ENCODE measurements around the gene TIGD3. TPM values are rescaled to one million over a fixed set of nuclear protein-coding genes. Genes with fewer than 3 reads are reported as not detected.

The TIGD3 gene
- total and polyA plus RNA-seq, 2 experiments from 2014 or later, result 1.2 to 3.0 TPM

DNA sequence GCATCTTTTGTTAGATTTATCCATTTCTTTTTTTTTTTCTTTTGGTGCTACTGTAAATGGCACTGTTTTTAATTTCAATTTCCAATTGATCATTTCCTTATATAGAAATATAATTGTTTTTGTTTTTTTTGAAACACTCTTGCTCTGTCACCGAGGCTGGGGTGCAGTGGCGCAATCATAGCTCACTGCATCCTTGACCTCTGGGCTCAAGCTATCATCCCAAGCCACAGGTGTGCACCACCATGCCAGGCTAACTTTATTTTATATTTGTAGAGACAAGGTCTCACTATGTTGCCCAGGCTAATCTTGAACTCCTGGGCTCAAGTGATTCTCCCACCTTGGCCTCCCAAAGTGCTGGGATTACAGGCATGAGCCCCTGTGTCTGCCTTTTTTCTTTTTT lies 48.2 kb downstream of the TIGD3 start (continued):
- TF ChIP-seq, protein P1, sequence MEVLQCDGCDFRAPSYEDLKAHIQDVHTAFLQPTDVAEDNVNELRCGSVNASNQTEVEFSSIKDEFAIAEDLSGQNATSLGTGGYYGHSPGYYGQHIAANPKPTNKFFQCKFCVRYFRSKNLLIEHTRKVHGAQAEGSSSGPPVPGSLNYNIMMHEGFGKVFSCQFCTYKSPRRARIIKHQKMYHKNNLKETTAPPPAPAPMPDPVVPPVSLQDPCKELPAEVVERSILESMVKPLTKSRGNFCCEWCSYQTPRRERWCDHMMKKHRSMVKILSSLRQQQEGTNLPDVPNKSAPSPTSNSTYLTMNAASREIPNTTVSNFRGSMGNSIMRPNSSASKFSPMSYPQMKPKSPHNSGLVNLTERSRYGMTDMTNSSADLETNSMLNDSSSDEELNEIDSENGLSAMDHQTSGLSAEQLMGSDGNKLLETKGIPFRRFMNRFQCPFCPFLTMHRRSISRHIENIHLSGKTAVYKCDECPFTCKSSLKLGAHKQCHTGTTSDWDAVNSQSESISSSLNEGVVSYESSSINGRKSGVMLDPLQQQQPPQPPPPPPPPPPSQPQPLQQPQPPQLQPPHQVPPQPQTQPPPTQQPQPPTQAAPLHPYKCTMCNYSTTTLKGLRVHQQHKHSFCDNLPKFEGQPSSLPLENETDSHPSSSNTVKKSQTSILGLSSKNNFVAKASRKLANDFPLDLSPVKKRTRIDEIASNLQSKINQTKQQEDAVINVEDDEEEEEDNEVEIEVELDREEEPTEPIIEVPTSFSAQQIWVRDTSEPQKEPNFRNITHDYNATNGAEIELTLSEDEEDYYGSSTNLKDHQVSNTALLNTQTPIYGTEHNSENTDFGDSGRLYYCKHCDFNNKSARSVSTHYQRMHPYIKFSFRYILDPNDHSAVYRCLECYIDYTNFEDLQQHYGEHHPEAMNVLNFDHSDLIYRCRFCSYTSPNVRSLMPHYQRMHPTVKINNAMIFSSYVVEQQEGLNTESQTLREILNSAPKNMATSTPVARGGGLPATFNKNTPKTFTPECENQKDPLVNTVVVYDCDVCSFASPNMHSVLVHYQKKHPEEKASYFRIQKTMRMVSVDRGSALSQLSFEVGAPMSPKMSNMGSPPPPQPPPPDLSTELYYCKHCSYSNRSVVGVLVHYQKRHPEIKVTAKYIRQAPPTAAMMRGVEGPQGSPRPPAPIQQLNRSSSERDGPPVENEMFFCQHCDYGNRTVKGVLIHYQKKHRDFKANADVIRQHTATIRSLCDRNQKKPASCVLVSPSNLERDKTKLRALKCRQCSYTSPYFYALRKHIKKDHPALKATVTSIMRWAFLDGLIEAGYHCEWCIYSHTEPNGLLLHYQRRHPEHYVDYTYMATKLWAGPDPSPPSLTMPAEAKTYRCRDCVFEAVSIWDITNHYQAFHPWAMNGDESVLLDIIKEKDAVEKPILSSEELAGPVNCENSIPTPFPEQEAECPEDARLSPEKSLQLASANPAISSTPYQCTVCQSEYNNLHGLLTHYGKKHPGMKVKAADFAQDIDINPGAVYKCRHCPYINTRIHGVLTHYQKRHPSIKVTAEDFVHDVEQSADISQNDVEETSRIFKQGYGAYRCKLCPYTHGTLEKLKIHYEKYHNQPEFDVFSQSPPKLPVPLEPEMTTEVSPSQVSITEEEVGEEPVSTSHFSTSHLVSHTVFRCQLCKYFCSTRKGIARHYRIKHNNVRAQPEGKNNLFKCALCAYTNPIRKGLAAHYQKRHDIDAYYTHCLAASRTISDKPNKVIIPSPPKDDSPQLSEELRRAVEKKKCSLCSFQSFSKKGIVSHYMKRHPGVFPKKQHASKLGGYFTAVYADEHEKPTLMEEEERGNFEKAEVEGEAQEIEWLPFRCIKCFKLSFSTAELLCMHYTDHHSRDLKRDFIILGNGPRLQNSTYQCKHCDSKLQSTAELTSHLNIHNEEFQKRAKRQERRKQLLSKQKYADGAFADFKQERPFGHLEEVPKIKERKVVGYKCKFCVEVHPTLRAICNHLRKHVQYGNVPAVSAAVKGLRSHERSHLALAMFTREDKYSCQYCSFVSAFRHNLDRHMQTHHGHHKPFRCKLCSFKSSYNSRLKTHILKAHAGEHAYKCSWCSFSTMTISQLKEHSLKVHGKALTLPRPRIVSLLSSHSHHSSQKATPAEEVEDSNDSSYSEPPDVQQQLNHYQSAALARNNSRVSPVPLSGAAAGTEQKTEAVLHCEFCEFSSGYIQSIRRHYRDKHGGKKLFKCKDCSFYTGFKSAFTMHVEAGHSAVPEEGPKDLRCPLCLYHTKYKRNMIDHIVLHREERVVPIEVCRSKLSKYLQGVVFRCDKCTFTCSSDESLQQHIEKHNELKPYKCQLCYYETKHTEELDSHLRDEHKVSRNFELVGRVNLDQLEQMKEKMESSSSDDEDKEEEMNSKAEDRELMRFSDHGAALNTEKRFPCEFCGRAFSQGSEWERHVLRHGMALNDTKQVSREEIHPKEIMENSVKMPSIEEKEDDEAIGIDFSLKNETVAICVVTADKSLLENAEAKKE (CRISPR knock-in tag; IDR thresholded peaks at IDR 0.05), result no peak
- TF ChIP-seq EZH2 (IDR thresholded peaks at IDR 0.05; ENCODE audit: low read depth, unreplicated experiment), result no peak
- TF ChIP-seq CREB1 (CRISPR knock-in tag; IDR thresholded peaks at IDR 0.05; ENCODE audit: low read depth), result no peak
- no peak for TF ChIP-seq ZNF331 (CRISPR knock-in tag; IDR thresholded peaks at IDR 0.05; ENCODE audit: low read depth)
- TF ChIP-seq, protein P2, sequence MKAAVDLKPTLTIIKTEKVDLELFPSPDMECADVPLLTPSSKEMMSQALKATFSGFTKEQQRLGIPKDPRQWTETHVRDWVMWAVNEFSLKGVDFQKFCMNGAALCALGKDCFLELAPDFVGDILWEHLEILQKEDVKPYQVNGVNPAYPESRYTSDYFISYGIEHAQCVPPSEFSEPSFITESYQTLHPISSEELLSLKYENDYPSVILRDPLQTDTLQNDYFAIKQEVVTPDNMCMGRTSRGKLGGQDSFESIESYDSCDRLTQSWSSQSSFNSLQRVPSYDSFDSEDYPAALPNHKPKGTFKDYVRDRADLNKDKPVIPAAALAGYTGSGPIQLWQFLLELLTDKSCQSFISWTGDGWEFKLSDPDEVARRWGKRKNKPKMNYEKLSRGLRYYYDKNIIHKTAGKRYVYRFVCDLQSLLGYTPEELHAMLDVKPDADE (IDR thresholded peaks at IDR 0.05), result no peak
- no peak for TF ChIP-seq ZNF114 (CRISPR knock-in tag; IDR thresholded peaks at IDR 0.05)

DNA sequence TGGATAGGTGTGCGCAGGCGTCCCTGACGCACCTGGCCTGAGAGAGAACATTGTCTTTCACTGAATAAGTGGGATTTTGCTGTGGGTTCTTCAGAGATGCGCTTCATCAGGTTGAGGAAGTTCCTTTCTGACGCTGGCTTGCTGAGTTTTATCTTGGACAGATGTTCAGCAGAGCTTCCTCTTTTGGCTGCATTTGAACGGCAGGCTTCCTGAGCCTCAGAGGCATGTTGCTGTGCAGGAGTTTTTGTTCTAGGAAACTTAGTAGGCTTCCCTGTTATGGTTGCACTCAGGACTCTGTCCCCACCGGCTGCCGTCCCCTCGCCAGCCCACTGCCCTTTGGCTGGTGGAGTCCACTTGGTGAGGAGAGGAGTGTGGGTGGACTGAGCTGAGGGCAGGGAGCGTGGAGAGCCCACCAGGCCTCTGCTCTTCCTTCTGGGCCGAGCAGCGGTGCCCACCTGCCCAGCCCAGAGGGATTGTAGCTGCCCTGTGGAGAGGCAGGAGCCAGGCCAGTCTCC lies 49.1 kb downstream of the TIGD3 start:
- no peaks in the 10 kb centered on the region for H3K9me2 ChIP-seq (ENCODE audit: insufficient read depth)
- H3K36me3 Mint-ChIP-seq (ENCODE audit: low read depth), result peaks cover 8% of the 10 kb centered on the region; the same call in 2 of the 3 replicates
- DNase-seq (ENCODE audit: low spot score) (no peak), ATAC-seq (no peak)
- peaks cover 10% of the 10 kb centered on the region for H3K4me1 Mint-ChIP-seq
- 0 out of 2 replicates have a peak, but pooled peaks cover 6% of the 10 kb centered on the region for H3K4me1 ChIP-seq (ENCODE audit: insufficient read depth)
- peaks cover 6% of the 10 kb centered on the region for H3K27me3 Mint-ChIP-seq (ENCODE audit: insufficient read depth, low read depth, poor library complexity)
- no peaks in the 10 kb centered on the region for H4K20me1 ChIP-seq (replicated peaks; ENCODE audit: insufficient read depth)
- no peaks in the 10 kb centered on the region for H3K9me3 Mint-ChIP-seq
- no peak overlapping the region for H2AFZ ChIP-seq
- no peak overlapping the region for H3K27ac Mint-ChIP-seq
- H3K4me3 Mint-ChIP-seq, result no peak overlapping the region
- no peaks in the 10 kb centered on the region for H3F3A ChIP-seq (replicated peaks; ENCODE audit: low read depth)
- H3K4me3 ChIP-seq, result no peak overlapping the region
- TF ChIP-seq NANOG (IDR thresholded peaks at IDR 0.05; ENCODE audit: borderline replicate concordance) (no peak), STAT1 (IDR thresholded peaks at IDR 0.05; ENCODE audit: unreplicated experiment) (no peak)
- TF ChIP-seq, protein P3, sequence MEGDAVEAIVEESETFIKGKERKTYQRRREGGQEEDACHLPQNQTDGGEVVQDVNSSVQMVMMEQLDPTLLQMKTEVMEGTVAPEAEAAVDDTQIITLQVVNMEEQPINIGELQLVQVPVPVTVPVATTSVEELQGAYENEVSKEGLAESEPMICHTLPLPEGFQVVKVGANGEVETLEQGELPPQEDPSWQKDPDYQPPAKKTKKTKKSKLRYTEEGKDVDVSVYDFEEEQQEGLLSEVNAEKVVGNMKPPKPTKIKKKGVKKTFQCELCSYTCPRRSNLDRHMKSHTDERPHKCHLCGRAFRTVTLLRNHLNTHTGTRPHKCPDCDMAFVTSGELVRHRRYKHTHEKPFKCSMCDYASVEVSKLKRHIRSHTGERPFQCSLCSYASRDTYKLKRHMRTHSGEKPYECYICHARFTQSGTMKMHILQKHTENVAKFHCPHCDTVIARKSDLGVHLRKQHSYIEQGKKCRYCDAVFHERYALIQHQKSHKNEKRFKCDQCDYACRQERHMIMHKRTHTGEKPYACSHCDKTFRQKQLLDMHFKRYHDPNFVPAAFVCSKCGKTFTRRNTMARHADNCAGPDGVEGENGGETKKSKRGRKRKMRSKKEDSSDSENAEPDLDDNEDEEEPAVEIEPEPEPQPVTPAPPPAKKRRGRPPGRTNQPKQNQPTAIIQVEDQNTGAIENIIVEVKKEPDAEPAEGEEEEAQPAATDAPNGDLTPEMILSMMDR (conservative IDR thresholded peaks at IDR 0.05; ENCODE audit: low read depth in 2 of 2), result no peak
- H3K4me2 ChIP-seq, result no peak overlapping the region
- no peaks in the 10 kb centered on the region for H3K79me2 ChIP-seq (replicated peaks; ENCODE audit: insufficient read depth)
- H3K27me3 ChIP-seq (ENCODE audit: insufficient read depth), result no peaks in the 10 kb centered on the region
- H3K27ac ChIP-seq (ENCODE audit: low read depth), result no peak overlapping the region
- H3K36me3 ChIP-seq (ENCODE audit: insufficient read depth), result no peaks in the 10 kb centered on the region

Measured in GM23338 (cell line).